ENCODE measurements around the gene LAMB2. TPM values are rescaled to one million over a fixed set of nuclear protein-coding genes. Genes with fewer than 3 reads are reported as not detected.

LAMB2 gene
- total RNA-seq, 2 donors from 2014 or later, result 204 to 337 TPM

DNA sequence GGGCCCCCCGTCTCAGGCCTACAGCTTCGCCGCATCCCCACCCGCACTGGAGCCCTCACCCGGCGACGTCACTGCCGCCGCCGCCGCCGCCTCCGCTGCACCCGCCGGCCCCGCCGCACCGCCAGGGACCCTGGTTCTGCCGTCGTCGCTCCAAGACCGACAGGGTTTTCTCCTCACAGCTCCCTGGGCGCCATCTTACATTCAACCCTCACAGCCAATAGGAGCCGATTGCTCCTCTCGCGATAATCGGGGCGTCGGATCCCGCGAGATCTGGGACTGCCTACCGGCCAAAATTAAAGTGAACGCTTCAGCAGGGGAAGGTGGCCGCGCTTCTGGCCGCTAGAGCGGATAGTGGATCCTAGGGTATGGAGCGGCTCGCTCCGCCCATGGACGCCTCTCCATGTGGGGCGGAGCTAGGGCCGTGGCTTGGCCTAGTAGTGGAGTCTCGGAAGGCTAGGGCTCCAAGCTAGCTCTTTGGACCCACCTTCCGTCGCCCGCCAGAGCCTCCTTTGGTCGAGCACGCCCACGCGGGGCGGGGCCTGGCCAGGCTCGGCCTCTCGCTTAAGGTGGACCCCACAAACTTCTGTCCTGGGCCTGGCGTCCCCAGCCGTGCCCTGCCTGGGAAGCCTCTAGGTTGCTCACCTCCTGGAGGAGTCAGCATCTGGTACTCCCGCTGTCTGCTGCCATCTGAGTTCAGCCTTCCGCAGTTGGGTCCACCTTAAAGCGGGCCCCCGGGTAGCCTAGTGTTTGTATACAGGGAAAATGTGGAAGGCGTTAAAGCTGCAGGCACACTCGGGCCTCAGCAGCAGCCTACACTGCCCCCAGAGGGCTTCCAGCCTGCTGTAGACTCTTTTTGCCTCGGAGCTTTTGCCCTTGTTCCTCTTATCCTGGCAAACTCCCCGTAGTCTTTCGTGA is 38.7 kb downstream of the LAMB2 start, which contains the start of gene QRICH1:
Gene QRICH1, minus strand, starts transcription at position 219 of the 915 bp plus-strand sequence. CDS start 17,054 bp downstream, outside the sequence.
- DNase-seq (peak; percentile 96 to 98 (median 97)), ATAC-seq (peak; percentile 90)
- Histone ChIP-seq H3K36me3 (replicated peaks in 1 of 2; ENCODE audit: insufficient read depth in 1 of 2, low read depth in 2 of 2) (peaks cover 0 to 9% of the 10 kb centered on the region in 2 donors), H3K27ac (peak within 1 kb of the TSS; percentile 84 to 97 (median 91)), H3K27me3 (no peaks in the 10 kb centered on the region), H3K4me1 (peaks cover 50% of the 10 kb centered on the region), H3K4me3 (peak within 1 kb of the TSS; percentile 87 to 93), H3K9me3 (no peaks in the 10 kb centered on the region)
- WGBS, 2 donors, result 0 to 1% methylated on average over 13 to 61 of the region's 65 CpGs
- intact Hi-C loops (cut with DNase I), result no loop called here
- TF ChIP-seq, protein P1, sequence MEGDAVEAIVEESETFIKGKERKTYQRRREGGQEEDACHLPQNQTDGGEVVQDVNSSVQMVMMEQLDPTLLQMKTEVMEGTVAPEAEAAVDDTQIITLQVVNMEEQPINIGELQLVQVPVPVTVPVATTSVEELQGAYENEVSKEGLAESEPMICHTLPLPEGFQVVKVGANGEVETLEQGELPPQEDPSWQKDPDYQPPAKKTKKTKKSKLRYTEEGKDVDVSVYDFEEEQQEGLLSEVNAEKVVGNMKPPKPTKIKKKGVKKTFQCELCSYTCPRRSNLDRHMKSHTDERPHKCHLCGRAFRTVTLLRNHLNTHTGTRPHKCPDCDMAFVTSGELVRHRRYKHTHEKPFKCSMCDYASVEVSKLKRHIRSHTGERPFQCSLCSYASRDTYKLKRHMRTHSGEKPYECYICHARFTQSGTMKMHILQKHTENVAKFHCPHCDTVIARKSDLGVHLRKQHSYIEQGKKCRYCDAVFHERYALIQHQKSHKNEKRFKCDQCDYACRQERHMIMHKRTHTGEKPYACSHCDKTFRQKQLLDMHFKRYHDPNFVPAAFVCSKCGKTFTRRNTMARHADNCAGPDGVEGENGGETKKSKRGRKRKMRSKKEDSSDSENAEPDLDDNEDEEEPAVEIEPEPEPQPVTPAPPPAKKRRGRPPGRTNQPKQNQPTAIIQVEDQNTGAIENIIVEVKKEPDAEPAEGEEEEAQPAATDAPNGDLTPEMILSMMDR (IDR thresholded peaks at IDR 0.05), result peak; percentile 30 to 74 (median 59)
- TF ChIP-seq POLR2A (IDR thresholded peaks at IDR 0.05), result peak; percentile 72 to 85 (median 82)

DNA sequence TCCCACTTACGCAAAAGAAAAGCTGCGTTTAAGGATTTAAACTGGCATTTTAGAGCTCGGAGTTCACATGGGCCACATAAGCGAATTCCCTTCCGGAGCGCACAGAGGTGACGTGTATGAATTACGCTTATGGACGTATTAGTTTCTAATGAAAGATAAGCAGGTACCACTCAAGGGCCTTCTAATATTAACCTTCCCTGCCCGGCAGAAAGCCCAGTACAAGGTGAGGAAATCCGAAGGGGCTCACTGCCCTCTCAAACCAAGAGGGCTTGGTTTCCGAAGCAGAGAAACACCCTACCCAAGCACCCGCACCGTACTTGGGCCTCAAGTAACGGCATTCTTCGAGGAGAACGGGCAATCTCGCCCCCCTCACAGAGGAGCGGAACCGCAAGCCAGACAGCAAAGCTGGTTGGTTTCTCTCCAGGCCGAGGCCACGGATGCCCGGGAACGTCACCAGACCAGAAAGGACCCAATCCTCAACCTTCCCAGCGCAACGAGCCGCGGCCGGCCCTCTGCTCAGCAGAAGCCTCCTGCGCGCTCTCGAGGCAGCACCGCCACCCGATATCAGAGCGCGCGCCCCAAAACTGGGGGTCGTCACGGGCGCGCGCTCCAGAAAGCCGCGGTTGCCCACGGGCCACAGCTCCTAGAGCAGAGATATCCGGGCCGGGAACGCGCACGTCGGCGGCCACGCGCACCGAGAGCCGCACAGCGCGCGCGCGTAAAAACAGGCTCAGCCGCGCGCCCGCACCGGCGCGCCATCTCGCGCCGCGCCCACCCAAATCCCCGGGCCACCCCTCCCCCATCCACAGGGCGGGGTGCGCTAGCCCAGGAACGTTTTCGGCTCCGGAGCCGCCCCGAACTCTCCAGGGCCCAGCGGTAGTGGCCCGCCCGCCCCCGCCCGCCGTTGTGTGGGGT is 39.7 kb downstream of the LAMB2 start:
- intact Hi-C loops (cut with DNase I), result no loop called here
- peak overlapping the region; percentile 87 to 93 for H3K4me3 ChIP-seq
- 0 to 3% methylated on average over 9 to 78 of the region's 86 CpGs for WGBS, 2 donors
- peak overlapping the region; percentile 84 to 97 (median 91) for H3K27ac ChIP-seq
- TF ChIP-seq, protein P1 (IDR thresholded peaks at IDR 0.05), result no peak
- peak in 1 of 3 donors; percentile 9 for TF ChIP-seq POLR2A (IDR thresholded peaks at IDR 0.05)
- peaks cover 56% of the 10 kb centered on the region for H3K4me1 ChIP-seq
- DNase-seq (peak; percentile 56 to 82 (median 72)), ATAC-seq (peak; percentile 41)
- peaks cover 0 to 1% of the 10 kb centered on the region in 2 donors for H3K36me3 ChIP-seq (replicated peaks in 1 of 2; ENCODE audit: insufficient read depth in 1 of 2, low read depth in 2 of 2)
- H3K9me3 ChIP-seq, result no peaks in the 10 kb centered on the region
- H3K27me3 ChIP-seq, result no peaks in the 10 kb centered on the region

DNA sequence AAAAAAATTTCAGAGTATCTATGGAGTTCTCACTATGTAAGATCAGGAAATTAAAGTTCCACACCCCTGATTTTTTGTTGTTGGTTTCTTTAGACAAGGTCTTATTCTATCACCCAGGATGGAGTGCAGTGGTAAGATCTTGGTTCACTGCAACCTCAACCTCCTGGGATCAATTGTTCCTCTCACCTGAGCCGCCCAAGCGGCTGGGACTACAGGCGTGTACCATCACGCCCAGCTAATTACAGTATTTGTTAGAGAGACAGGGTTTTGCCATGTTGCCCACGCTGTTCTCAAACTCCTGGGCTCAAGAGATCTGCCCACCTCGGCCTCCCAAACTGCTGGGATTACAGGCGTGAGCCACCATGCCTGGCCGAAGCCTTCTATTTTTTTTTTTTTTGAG is 51.4 kb downstream of the LAMB2 start:
- no peak overlapping the region for H3K4me3 ChIP-seq
- H3K9me3 ChIP-seq, result no peaks in the 10 kb centered on the region
- TF ChIP-seq POLR2A (IDR thresholded peaks at IDR 0.05), result no peak
- TF ChIP-seq, protein P1 (IDR thresholded peaks at IDR 0.05), result no peak
- DNase-seq, result no peak
- no peaks in the 10 kb centered on the region for H3K4me1 ChIP-seq
- 87 to 98% methylated on average over 8 of the region's 8 CpGs for WGBS, 2 donors
- H3K27me3 ChIP-seq, result no peaks in the 10 kb centered on the region
- intact Hi-C loops (cut with DNase I), result no loop called here
- ATAC-seq, result no peak
- H3K36me3 ChIP-seq (replicated peaks in 1 of 2; ENCODE audit: insufficient read depth in 1 of 2, low read depth in 2 of 2), result peaks cover 4% of the 10 kb centered on the region in 2 donors
- H3K27ac ChIP-seq, result no peak overlapping the region

DNA sequence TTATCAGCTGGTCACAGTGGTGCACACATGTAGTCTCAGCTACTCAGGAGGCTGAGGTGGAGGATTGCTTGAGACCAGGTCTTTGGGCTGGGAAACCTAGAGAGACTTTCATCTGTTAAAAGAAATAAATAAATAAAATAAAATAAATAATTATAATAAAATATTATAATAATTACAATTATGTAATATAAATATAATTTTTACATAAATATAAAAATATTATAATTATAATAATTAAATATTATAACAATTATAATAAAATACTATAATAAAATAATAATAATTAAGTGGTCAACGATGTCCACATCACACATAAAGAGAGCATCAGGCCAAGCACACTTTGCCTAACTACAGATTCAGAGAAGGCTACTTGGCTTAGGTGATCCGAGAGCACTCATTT is 53.6 kb downstream of the LAMB2 start:
- DNase-seq, result no peak
- intact Hi-C loops (cut with DNase I), result no loop called here
- no peak overlapping the region for H3K27ac ChIP-seq

More for the DNA sequence above, 53.6 kb downstream of the LAMB2 start:
- no peak for ATAC-seq
- Histone ChIP-seq H3K4me3 (no peak overlapping the region), H3K9me3 (no peaks in the 10 kb centered on the region), H3K4me1 (no peaks in the 10 kb centered on the region), H3K36me3 (replicated peaks in 1 of 2; ENCODE audit: insufficient read depth in 1 of 2, low read depth in 2 of 2) (peaks cover 16 to 20% of the 10 kb centered on the region in 2 donors), H3K27me3 (no peaks in the 10 kb centered on the region)
- TF ChIP-seq POLR2A (IDR thresholded peaks at IDR 0.05), result no peak
- TF ChIP-seq, protein P1 (IDR thresholded peaks at IDR 0.05), result no peak
- 90 to 93% methylated on average over 2 of the region's 2 CpGs for WGBS, 2 donors
